Measurements from ENCODE around the gene TEX264.
A peak's percentile ranks its signal among the peaks of the same experiment; 100 is the strongest.

The TEX264 gene

DNA sequence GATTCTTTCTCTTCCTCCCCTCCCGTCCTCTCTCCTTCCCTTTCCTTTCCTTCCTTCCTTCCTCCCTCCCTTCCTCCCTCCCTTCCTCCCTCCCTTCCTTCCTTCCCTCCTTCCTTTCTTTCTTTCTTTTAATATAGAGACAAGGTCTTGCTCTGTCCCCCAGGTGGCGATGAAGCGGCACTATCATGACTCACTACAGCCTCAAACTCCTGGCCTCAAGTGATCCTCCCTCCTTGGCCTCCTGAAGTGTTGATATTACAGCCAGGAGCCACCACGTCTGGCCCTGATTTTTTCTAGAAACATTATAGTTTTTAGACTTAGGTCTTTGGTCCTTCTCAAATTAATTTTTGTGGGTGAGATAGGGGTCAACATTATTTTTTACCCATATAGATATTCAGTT, 51.3 kb downstream of the TEX264 start:
- TF ChIP-seq, protein P1, sequence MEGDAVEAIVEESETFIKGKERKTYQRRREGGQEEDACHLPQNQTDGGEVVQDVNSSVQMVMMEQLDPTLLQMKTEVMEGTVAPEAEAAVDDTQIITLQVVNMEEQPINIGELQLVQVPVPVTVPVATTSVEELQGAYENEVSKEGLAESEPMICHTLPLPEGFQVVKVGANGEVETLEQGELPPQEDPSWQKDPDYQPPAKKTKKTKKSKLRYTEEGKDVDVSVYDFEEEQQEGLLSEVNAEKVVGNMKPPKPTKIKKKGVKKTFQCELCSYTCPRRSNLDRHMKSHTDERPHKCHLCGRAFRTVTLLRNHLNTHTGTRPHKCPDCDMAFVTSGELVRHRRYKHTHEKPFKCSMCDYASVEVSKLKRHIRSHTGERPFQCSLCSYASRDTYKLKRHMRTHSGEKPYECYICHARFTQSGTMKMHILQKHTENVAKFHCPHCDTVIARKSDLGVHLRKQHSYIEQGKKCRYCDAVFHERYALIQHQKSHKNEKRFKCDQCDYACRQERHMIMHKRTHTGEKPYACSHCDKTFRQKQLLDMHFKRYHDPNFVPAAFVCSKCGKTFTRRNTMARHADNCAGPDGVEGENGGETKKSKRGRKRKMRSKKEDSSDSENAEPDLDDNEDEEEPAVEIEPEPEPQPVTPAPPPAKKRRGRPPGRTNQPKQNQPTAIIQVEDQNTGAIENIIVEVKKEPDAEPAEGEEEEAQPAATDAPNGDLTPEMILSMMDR (IDR thresholded peaks at IDR 0.05; ENCODE audit: low read length), result peak; percentile 18; the same call in 1 of the 2 replicates
- no peak for TF ChIP-seq EZH2 (IDR thresholded peaks at IDR 0.05; ENCODE audit: borderline replicate concordance, low read length)

DNA sequence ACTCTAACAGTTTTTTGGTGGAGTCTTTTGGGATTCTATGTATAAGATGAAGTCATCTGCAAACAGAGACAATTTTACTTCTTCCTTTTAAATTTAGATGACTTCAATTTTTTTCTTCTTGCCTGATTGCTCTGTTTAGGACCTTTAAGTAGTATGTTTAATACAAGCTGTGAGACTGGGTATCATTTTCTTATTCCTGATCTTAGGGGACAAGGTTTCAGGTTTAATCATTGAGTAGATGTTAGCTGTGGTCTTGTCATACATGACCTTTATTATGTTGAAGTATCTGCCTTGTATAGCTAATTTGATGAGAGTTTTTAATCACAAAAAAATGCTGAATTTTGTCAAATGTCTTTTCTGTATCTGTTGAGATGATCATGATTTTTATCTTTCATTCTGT, 56.4 kb downstream of the TEX264 start:
- no peaks in the 10 kb centered on the region for H3K9me2 ChIP-seq (ENCODE audit: low read depth, low read length)
- H3K36me3 ChIP-seq (ENCODE audit: insufficient read depth, low read length), result no peaks in the 10 kb centered on the region
- H4K20me1 ChIP-seq (ENCODE audit: insufficient read depth, low read length), result no peaks in the 10 kb centered on the region
- H2AFZ ChIP-seq (ENCODE audit: low read length), result no peak overlapping the region
- no peaks in the 10 kb centered on the region for H3K4me1 ChIP-seq (ENCODE audit: insufficient read depth, low read length, severe bottlenecking)
- H3K4me2 ChIP-seq (ENCODE audit: low read length), result no peak overlapping the region
- no peaks in the 10 kb centered on the region for H3K9me3 ChIP-seq (ENCODE audit: low read length)
- H3K4me3 ChIP-seq (ENCODE audit: low read depth, low read length, poor library complexity, severe bottlenecking), result no peak overlapping the region
- no peaks in the 10 kb centered on the region for H3F3A ChIP-seq (ENCODE audit: insufficient read depth, low read length)
- no peak for TF ChIP-seq EZH2 (IDR thresholded peaks at IDR 0.05; ENCODE audit: borderline replicate concordance, low read length)
- TF ChIP-seq, protein P1 (IDR thresholded peaks at IDR 0.05; ENCODE audit: low read length), result no peak
- no peaks in the 10 kb centered on the region for H3K27me3 ChIP-seq (ENCODE audit: insufficient read depth, low read length)
- no peak overlapping the region for H3K27ac ChIP-seq (ENCODE audit: low read depth, low read length, poor library complexity, severe bottlenecking)
- no peaks in the 10 kb centered on the region for H3K79me2 ChIP-seq (ENCODE audit: insufficient read depth, low read length)
- H3K9ac ChIP-seq (ENCODE audit: low read length), result no peak overlapping the region

More for the DNA sequence above, 51.3 kb downstream of the TEX264 start:
- H3K36me3 ChIP-seq (ENCODE audit: insufficient read depth, low read length), result no peaks in the 10 kb centered on the region
- no peaks in the 10 kb centered on the region for H3K9me3 ChIP-seq (ENCODE audit: low read length)
- H3K79me2 ChIP-seq (ENCODE audit: insufficient read depth, low read length), result no peaks in the 10 kb centered on the region
- H3K4me3 ChIP-seq (ENCODE audit: low read depth, low read length, poor library complexity, severe bottlenecking), result no peak overlapping the region
- H3F3A ChIP-seq (ENCODE audit: insufficient read depth, low read length), result no peaks in the 10 kb centered on the region
- no peak overlapping the region for H2AFZ ChIP-seq (ENCODE audit: low read length)
- no peak overlapping the region for H3K9ac ChIP-seq (ENCODE audit: low read length)
- no peaks in the 10 kb centered on the region for H4K20me1 ChIP-seq (ENCODE audit: insufficient read depth, low read length)
- H3K27ac ChIP-seq (ENCODE audit: low read depth, low read length, poor library complexity, severe bottlenecking), result no peak overlapping the region
- H3K27me3 ChIP-seq (ENCODE audit: insufficient read depth, low read length), result no peaks in the 10 kb centered on the region
- H3K9me2 ChIP-seq (ENCODE audit: low read depth, low read length), result no peaks in the 10 kb centered on the region
- H3K4me1 ChIP-seq (ENCODE audit: insufficient read depth, low read length, severe bottlenecking), result no peaks in the 10 kb centered on the region
- H3K4me2 ChIP-seq (ENCODE audit: low read length), result no peak overlapping the region

GRCh38 chr3:51729042-51729633, 58.1 kb downstream of the TEX264 start:
- Histone ChIP-seq H3K4me3 (ENCODE audit: low read depth, low read length, poor library complexity, severe bottlenecking) (no peak overlapping the region), H3K9ac (ENCODE audit: low read length) (no peak overlapping the region), H2AFZ (ENCODE audit: low read length) (no peak overlapping the region), H3K79me2 (ENCODE audit: insufficient read depth, low read length) (no peaks in the 10 kb centered on the region), H3K27ac (ENCODE audit: low read depth, low read length, poor library complexity, severe bottlenecking) (no peak overlapping the region), H3K9me2 (ENCODE audit: low read depth, low read length) (no peaks in the 10 kb centered on the region), H4K20me1 (ENCODE audit: insufficient read depth, low read length) (no peaks in the 10 kb centered on the region), H3K9me3 (ENCODE audit: low read length) (no peaks in the 10 kb centered on the region), H3K36me3 (ENCODE audit: insufficient read depth, low read length) (no peaks in the 10 kb centered on the region), H3K4me1 (ENCODE audit: insufficient read depth, low read length, severe bottlenecking) (no peaks in the 10 kb centered on the region), H3K27me3 (ENCODE audit: insufficient read depth, low read length) (no peaks in the 10 kb centered on the region), H3F3A (ENCODE audit: insufficient read depth, low read length) (no peaks in the 10 kb centered on the region), H3K4me2 (ENCODE audit: low read length) (no peak overlapping the region)
- no peak for TF ChIP-seq EZH2 (IDR thresholded peaks at IDR 0.05; ENCODE audit: borderline replicate concordance, low read length)
- TF ChIP-seq, protein P1 (IDR thresholded peaks at IDR 0.05; ENCODE audit: low read length), result no peak
